ENCODE data around the gene CIB4. TPM values are rescaled to one million over a fixed set of nuclear protein-coding genes. Genes with fewer than 3 reads are reported as not detected.

CIB4 gene
- total RNA-seq, 2 donors from 2014 or later = not detected

DNA sequence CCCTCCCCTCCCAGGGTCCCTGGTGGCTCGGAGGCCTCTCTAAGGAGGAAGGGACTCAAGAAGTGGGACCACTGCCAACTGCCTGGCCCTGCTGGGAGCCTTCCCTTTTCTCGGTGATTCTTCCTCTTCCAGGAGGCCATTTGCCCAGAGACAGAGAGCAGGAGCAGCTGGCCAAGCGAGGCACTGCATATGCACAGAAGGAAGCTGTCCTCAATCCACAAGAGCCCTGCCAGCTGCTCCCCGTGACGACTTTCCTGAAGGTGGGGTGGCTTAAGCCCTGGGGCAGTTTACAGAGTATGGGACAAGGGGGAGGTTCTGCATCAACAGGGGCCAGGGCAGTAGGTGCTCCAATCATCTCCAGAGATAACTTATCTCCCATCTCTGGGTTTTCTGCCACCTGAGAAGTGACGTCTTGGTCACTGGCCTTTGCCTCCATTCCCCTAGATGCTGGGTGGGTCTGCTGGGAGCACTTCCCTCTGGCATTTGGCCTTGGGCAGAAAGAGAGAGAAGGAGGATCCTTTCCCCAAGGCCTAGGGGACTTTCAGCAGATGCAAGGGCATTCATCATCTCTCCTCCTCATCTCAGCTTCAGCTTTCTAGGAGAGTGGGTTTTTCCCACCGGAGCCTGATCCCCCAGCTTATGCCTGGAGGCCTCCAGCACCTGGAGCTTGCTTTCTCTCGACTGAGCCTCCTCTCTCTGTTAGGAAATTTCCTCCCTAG, 28.5 kb downstream of the CIB4 start:
- no peaks in the 10 kb centered on the region for H3K27me3 ChIP-seq
- intact Hi-C loops (cut with DNase I) = no loop called here
- no peak overlapping the region for H3K4me3 ChIP-seq
- TF ChIP-seq POLR2A (IDR thresholded peaks at IDR 0.05) = no peak
- TF ChIP-seq, protein P1, sequence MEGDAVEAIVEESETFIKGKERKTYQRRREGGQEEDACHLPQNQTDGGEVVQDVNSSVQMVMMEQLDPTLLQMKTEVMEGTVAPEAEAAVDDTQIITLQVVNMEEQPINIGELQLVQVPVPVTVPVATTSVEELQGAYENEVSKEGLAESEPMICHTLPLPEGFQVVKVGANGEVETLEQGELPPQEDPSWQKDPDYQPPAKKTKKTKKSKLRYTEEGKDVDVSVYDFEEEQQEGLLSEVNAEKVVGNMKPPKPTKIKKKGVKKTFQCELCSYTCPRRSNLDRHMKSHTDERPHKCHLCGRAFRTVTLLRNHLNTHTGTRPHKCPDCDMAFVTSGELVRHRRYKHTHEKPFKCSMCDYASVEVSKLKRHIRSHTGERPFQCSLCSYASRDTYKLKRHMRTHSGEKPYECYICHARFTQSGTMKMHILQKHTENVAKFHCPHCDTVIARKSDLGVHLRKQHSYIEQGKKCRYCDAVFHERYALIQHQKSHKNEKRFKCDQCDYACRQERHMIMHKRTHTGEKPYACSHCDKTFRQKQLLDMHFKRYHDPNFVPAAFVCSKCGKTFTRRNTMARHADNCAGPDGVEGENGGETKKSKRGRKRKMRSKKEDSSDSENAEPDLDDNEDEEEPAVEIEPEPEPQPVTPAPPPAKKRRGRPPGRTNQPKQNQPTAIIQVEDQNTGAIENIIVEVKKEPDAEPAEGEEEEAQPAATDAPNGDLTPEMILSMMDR (IDR thresholded peaks at IDR 0.05) = no peak
- WGBS, 2 donors = 45 to 56% methylated on average over 5 to 8 of the region's 8 CpGs
- DNase-seq (peak in 3 of 4 donors; percentile 40 to 61 (median 48)), ATAC-seq (no peak)
- peaks cover 28% of the 10 kb centered on the region for H3K4me1 ChIP-seq
- H3K9me3 ChIP-seq = no peaks in the 10 kb centered on the region
- no peak overlapping the region for H3K27ac ChIP-seq
- no peaks in the 10 kb centered on the region for H3K36me3 ChIP-seq (replicated peaks in 1 of 2; ENCODE audit: insufficient read depth in 1 of 2, low read depth in 2 of 2)

DNA sequence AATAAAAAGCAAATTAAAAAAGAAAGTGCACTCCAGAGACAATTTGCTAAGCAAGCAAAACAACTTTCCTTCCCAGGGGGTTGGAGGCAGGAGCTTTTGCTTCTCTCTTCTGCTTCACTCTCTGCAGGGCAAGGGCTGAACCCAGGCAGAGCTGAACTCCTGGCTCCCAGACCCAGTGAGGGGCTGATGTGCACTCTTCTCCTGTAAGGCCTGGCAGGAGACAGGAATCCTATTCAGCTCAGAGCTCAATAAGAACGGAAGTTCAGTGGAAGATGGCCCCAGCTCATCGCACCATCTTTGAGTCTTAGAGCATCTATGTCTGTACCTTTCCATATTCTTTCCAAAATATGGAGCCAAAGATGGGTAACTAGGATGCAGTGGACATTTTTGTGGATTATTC, 29.1 kb downstream of the CIB4 start:
- Histone ChIP-seq H3K4me3 (no peak overlapping the region), H3K9me3 (no peaks in the 10 kb centered on the region), H3K27ac (no peak overlapping the region), H3K4me1 (peaks cover 29% of the 10 kb centered on the region), H3K27me3 (no peaks in the 10 kb centered on the region), H3K36me3 (replicated peaks in 1 of 2; ENCODE audit: insufficient read depth in 1 of 2, low read depth in 2 of 2) (no peaks in the 10 kb centered on the region)
- DNase-seq (no peak), ATAC-seq (no peak)
- TF ChIP-seq, protein P1 (IDR thresholded peaks at IDR 0.05) = no peak
- TF ChIP-seq POLR2A (IDR thresholded peaks at IDR 0.05) = no peak
- intact Hi-C loops (cut with DNase I) = no loop called here
- WGBS, 2 donors = 92 to 94% methylated on average over 2 of the region's 2 CpGs

DNA sequence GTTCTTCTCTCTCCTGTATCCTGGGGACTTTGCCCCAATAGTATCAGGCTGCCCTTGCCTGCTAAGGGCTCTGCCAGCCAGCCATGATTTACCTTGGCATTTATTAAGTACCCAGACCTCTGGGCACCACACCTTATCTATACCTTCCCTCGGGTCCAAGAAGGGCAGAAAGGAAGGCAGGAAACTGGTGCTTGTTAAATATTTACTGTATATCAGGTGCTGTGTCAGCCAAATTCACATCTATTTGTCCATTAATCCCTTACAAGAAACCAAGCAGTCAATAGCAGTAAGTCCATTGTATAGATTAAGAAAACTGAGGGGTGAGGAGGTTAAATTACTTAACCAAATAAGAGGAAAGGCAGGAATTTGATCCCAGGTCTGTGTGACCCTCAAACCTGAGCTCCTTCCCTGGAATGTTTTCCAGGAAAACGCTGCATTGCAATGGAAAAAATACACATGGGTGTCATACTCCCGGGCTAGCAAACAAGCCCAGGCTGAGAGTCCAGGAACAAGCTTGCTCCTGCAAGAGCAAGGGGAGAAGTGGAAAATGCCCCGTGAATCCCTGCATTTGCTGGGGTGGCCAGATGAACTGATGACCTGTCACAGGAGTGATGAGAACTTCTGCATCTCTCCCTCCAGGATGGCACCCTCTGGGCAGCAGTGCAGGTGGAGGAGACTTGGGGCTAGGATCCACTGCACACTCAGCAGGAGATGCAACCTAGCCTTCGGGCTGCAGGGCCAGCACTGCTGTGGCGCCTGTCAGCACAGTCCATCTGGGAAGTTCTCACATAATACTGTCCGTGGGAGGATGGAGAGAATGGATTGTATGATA, 30.4 kb downstream of the CIB4 start:
- H3K4me1 ChIP-seq = peaks cover 41% of the 10 kb centered on the region
- peak in 3 of 4 donors; percentile 55 to 73 (median 59) for DNase-seq
- H3K36me3 ChIP-seq (replicated peaks in 1 of 2; ENCODE audit: insufficient read depth in 1 of 2, low read depth in 2 of 2) = no peaks in the 10 kb centered on the region
- ATAC-seq = peak; percentile 67
- no peaks in the 10 kb centered on the region for H3K9me3 ChIP-seq
- 28 to 30% methylated on average over 5 to 7 of the region's 7 CpGs for WGBS, 2 donors
- peak overlapping the region in 2 of 4 donors; percentile 17 to 55 for H3K27ac ChIP-seq
- H3K4me3 ChIP-seq = no peak overlapping the region
- H3K27me3 ChIP-seq = no peaks in the 10 kb centered on the region
- TF ChIP-seq POLR2A (IDR thresholded peaks at IDR 0.05) = no peak
- TF ChIP-seq, protein P1 (IDR thresholded peaks at IDR 0.05) = no peak
- intact Hi-C loops (cut with DNase I) = no loop called here

DNA sequence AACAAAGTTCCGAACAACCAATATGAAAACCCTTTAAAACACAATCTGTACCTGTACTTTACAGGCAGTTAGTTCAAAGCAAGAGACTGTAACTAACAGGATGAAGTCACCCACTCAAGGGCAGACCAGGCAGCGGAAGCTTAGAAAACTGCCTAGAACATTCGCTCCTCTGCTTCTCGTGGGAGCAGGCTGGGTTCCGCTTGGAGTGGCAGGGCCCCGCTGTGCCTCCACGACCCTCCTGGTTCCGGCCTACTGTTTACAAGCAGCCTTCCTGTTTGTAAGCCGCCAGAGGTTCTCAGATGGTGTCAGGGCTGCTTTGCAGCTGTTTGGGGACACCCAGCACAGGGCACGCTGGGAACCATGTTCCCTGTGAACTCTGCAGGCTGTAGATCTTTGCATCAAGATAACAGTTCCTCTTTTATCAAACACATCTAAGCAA, 31.3 kb downstream of the CIB4 start:
- WGBS, 2 donors = 35 to 74% methylated on average over 10 of the region's 10 CpGs
- no peak for TF ChIP-seq POLR2A (IDR thresholded peaks at IDR 0.05)
- TF ChIP-seq, protein P1 (IDR thresholded peaks at IDR 0.05) = no peak
- ATAC-seq (no peak), DNase-seq (peak in 3 of 4 donors; percentile 20 to 45 (median 39))
- Histone ChIP-seq H3K4me3 (no peak overlapping the region), H3K27ac (peak overlapping the region in 3 of 4 donors; percentile 39 to 55 (median 49)), H3K9me3 (no peaks in the 10 kb centered on the region), H3K4me1 (peaks cover 41% of the 10 kb centered on the region), H3K36me3 (replicated peaks in 1 of 2; ENCODE audit: insufficient read depth in 1 of 2, low read depth in 2 of 2) (no peaks in the 10 kb centered on the region), H3K27me3 (no peaks in the 10 kb centered on the region)
- intact Hi-C loops (cut with DNase I) = loop anchor here (5.0 kb wide), 1 partner anchor 132 kb away; no protein-coding TSS in a partner anchor
